Mesenchymal stem cell (in vitro differentiated cells and primary cell): ENCODE measurements around the gene RAB3C.

Experiments
- DNase-seq: peaks from one replicate; pipeline ENCODE4 v3.0.0-alpha.2; 2013
- H2AFZ ChIP-seq: one replicate; pipeline ENCODE4 v1.6.1; 2013; ENCODE audit warnings: low read depth, mild to moderate bottlenecking, control low read depth, inconsistent platforms, low read length, moderate library complexity
- H2AK5ac ChIP-seq: 2 replicates; pipeline ENCODE4 v1.6.1; 2013; ENCODE audit warnings: low read length, moderate library complexity, mild to moderate bottlenecking, inconsistent platforms; ENCODE audit not compliant: severe bottlenecking
- H2BK120ac ChIP-seq: one replicate; pipeline ENCODE4 v1.6.1; 2013; ENCODE audit warnings: low read depth, mild to moderate bottlenecking, inconsistent platforms, low read length, moderate library complexity
- H2BK12ac ChIP-seq, 2 experiments: one replicate each; pipeline ENCODE4 v1.6.1; 2013; ENCODE audit warnings: inconsistent platforms in 2 of 2, low read length in 2 of 2, mild to moderate bottlenecking in 2 of 2, moderate library complexity in 2 of 2, control low read depth in 1 of 2
- H2BK15ac ChIP-seq: one replicate; pipeline ENCODE4 v1.6.1; 2013; ENCODE audit warnings: mild to moderate bottlenecking, low read depth, inconsistent platforms; ENCODE audit not compliant: poor library complexity, severe bottlenecking
- H2BK5ac ChIP-seq: 2 replicates; pipeline ENCODE4 v1.6.1; 2013; ENCODE audit warnings: low read depth, mild to moderate bottlenecking, low read length, control low read depth, inconsistent platforms; ENCODE audit not compliant: poor library complexity, severe bottlenecking
- H3K14ac ChIP-seq, 2 experiments: one replicate each; pipeline ENCODE4 v1.6.1; 2013; ENCODE audit warnings: inconsistent platforms in 2 of 2, low read length in 2 of 2, control low read depth in 1 of 2, mild to moderate bottlenecking in 1 of 2, moderate library complexity in 1 of 2
- H3K18ac ChIP-seq, 2 experiments: one replicate each; pipeline ENCODE4 v1.6.1; 2013; ENCODE audit warnings: inconsistent platforms in 2 of 2, low read length in 2 of 2, control low read depth in 1 of 2, low read depth in 1 of 2, mild to moderate bottlenecking in 1 of 2
- H3K23ac ChIP-seq, 2 experiments: one replicate each; pipeline ENCODE4 v1.6.1; 2013; ENCODE audit warnings: inconsistent platforms in 2 of 2, low read length in 2 of 2, mild to moderate bottlenecking in 2 of 2, moderate library complexity in 2 of 2, control low read depth in 1 of 2
- H3K27ac ChIP-seq: 2 replicates; pipeline ENCODE4 v1.5.1; 2013; ENCODE audit warnings: mild to moderate bottlenecking, moderate library complexity, low read length, control low read depth, inconsistent platforms; ENCODE audit not compliant: poor library complexity, severe bottlenecking
- H3K27me3 ChIP-seq, 2 experiments: 2 replicates each; pipeline versions ENCODE4 v1.6.1 to v1.7.0; 2013; ENCODE audit warnings: low read length in 2 of 2, mild to moderate bottlenecking in 2 of 2, moderate library complexity in 2 of 2, control low read depth in 1 of 2, inconsistent platforms in 1 of 2; ENCODE audit not compliant: control insufficient read depth in 1 of 2, insufficient read depth in 1 of 2
- H3K36me3 ChIP-seq, 2 experiments: 2 replicates each; pipeline versions ENCODE4 v1.6.1 to v1.7.0; 2013; ENCODE audit warnings: low read length in 2 of 2, control low read depth in 1 of 2, inconsistent platforms in 1 of 2, low read depth in 1 of 2, mild to moderate bottlenecking in 1 of 2; ENCODE audit not compliant: insufficient read depth in 2 of 2, control insufficient read depth in 1 of 2
- H3K4ac ChIP-seq, 2 experiments: one replicate each; pipeline ENCODE4 v1.6.1; 2013; ENCODE audit warnings: inconsistent platforms in 2 of 2, low read length in 2 of 2, mild to moderate bottlenecking in 2 of 2, moderate library complexity in 2 of 2, control low read depth in 1 of 2, low read depth in 1 of 2
- H3K4me1 ChIP-seq: 2 replicates; pipeline ENCODE4 v1.6.1; 2013; ENCODE audit warnings: low read depth, low read length, control low read depth; ENCODE audit not compliant: control insufficient read depth, insufficient read depth
- H3K4me2 ChIP-seq: 2 replicates; pipeline ENCODE4 v1.6.1; 2013; ENCODE audit warnings: low read length, mild to moderate bottlenecking, inconsistent platforms; ENCODE audit not compliant: poor library complexity, severe bottlenecking
- H3K4me3 ChIP-seq, 2 experiments: 2 replicates each; pipeline versions ENCODE4 v1.5.1 to v1.7.0; 2013; ENCODE audit warnings: low read length in 2 of 2, mild to moderate bottlenecking in 2 of 2, control low read depth in 1 of 2, low read depth in 1 of 2; ENCODE audit not compliant: insufficient read depth in 1 of 2
- H3K79me1 ChIP-seq: replicated peaks from 2 replicates; pipeline ENCODE4 v1.6.1; 2013; ENCODE audit warnings: mild to moderate bottlenecking, control low read depth, low read length, inconsistent platforms; ENCODE audit not compliant: poor library complexity, severe bottlenecking
- H3K9ac ChIP-seq: 2 replicates; pipeline ENCODE4 v1.7.0; 2013; ENCODE audit warnings: mild to moderate bottlenecking, low read length, moderate library complexity
- H3K9me3 ChIP-seq: 2 replicates; pipeline ENCODE4 v1.7.0; 2013; ENCODE audit warnings: mild to moderate bottlenecking, low read length; ENCODE audit not compliant: control insufficient read depth
- H4K8ac ChIP-seq: one replicate; pipeline ENCODE4 v1.6.1; 2013; ENCODE audit warnings: inconsistent platforms, mild to moderate bottlenecking, low read length, moderate library complexity
- H4K91ac ChIP-seq: one replicate; pipeline ENCODE4 v1.6.1; 2013; ENCODE audit warnings: mild to moderate bottlenecking, low read length, inconsistent platforms
- WGBS: methylation state at CpG from one replicate; pipeline ENCODE4 v1.1.7; 2013; ENCODE audit warnings: mixed read lengths; 5-methylcytosine and 5-hydroxymethylcytosine counted together

Gene RAB3C

DNA sequence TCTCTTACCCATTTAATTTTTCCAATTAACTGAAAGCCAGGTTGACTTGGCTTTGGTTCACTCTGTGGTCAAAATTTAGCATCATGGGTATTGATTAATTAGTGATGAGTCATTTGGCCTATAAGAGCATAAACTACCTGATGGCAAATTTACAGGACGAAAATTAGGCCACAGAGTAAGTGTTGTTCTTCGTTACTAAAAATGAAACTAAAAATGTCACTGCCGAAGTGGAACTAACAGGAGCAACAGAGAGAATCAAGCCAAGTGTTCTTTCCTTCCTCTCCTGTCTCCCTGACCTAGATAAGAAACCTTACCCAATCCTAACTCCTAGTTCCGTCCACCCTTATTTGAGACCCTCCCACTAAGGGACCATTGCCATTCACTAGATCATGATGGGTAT, 176.9 kb downstream of the RAB3C start:
- Histone ChIP-seq H3K18ac (no peak overlapping the region), H3K4me3 (peak overlapping the region in 1 of 2 experiments; percentile 74), H3K9ac (peak overlapping the region; percentile 72), H2BK12ac (no peak overlapping the region), H2AK5ac (no peak overlapping the region), H2BK120ac (no peak overlapping the region), H2AFZ (no peak overlapping the region), H3K4me2 (no peak overlapping the region), H3K79me1 (no peaks in the 10 kb centered on the region), H3K27me3 (no peaks in the 10 kb centered on the region), H4K91ac (no peak overlapping the region), H3K9me3 (no peaks in the 10 kb centered on the region), H2BK5ac (no peak overlapping the region), H2BK15ac (no peak overlapping the region), H3K23ac (no peak overlapping the region), H3K4me1 (no peaks in the 10 kb centered on the region), H3K4ac (no peak overlapping the region), H4K8ac (no peak overlapping the region), H3K27ac (no peak overlapping the region), H3K36me3 (no peaks in the 10 kb centered on the region), H3K14ac (no peak overlapping the region)
- no peak for DNase-seq
- 95% methylated on average over 3 of the region's 4 CpGs for WGBS

DNA sequence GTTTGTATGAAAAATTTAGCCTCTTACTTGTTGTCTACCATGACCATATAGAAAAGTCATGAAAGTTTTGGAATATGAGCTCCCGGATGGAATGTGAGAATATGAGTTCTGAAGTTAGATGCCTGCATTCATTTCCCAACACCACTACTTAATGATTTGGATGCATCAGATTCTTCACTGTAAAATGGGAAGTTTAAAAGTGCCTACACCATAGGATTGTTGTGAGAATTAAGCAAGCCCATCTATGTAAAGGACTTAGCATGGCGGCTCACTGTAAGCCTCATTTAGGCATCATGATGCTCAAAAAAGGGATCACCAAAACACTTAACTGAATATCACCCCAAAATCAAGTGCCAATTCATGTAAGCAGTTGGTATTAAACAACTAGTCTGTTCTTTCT, 177.3 kb downstream of the RAB3C start:
- no peaks in the 10 kb centered on the region for H3K9me3 ChIP-seq
- no peak overlapping the region for H3K4me2 ChIP-seq
- no peak for DNase-seq
- H3K4ac ChIP-seq, result no peak overlapping the region
- no peaks in the 10 kb centered on the region for H3K36me3 ChIP-seq
- no peaks in the 10 kb centered on the region for H3K27me3 ChIP-seq
- H2BK5ac ChIP-seq, result no peak overlapping the region
- no peak overlapping the region for H3K27ac ChIP-seq
- peak overlapping the region in 1 of 2 experiments; percentile 74 for H3K4me3 ChIP-seq
- H3K9ac ChIP-seq, result peak overlapping the region; percentile 72
- H2BK120ac ChIP-seq, result no peak overlapping the region
- H2BK15ac ChIP-seq, result no peak overlapping the region
- H3K23ac ChIP-seq, result no peak overlapping the region
- 100% methylated on average over 1 of the region's 2 CpGs for WGBS
- H3K79me1 ChIP-seq, result no peaks in the 10 kb centered on the region
- H2BK12ac ChIP-seq, result no peak overlapping the region
- no peaks in the 10 kb centered on the region for H3K4me1 ChIP-seq
- no peak overlapping the region for H3K14ac ChIP-seq
- no peak overlapping the region for H4K91ac ChIP-seq
- H3K18ac ChIP-seq, result no peak overlapping the region
- no peak overlapping the region for H4K8ac ChIP-seq
- H2AFZ ChIP-seq, result no peak overlapping the region
- no peak overlapping the region for H2AK5ac ChIP-seq

DNA sequence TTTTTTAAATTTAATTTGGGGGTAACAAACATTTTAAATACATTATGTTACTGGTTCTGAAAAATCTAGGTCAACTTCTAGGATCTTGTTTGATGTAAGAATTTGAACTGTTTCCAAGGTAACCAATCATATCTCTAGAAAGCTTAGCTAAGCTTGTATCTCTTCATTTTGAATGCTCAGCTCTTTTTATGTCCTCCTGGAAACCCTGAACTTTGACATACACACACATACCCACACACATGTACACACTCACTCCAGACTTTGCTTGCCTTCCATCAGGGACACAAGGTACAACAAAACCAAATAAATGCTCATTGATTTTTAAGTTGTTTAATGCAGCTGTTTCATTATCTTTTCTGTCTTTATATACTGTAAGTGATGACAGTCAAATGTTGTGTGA, 178.5 kb downstream of the RAB3C start:
- no peak overlapping the region for H3K4me3 ChIP-seq
- no peak overlapping the region for H3K18ac ChIP-seq
- H2AK5ac ChIP-seq, result no peak overlapping the region

DNA sequence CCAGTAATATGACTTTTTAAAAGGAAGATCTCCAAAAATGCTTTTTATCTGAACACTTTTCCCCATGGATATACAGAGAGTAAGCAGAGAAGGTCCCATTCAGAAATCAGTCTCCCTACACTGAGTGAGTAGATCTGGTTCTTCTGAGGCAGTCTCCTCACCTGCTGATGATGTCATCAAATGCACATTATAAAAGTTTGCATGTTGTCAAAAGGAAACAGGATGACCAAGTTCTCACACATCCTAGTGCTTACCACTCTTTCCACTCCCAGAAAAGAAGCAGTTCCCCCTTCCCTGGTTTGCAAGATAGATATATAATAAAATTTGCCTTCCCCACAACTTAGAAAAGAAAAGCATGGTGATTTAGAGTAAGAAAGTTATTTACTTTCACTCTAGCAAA, 180.5 kb downstream of the RAB3C start:
- Histone ChIP-seq H3K9ac (no peak overlapping the region), H3K79me1 (no peaks in the 10 kb centered on the region), H2BK5ac (no peak overlapping the region)

More for the DNA sequence above, 178.5 kb downstream of the RAB3C start:
- H4K91ac ChIP-seq, result no peak overlapping the region
- DNase-seq, result no peak
- H4K8ac ChIP-seq, result no peak overlapping the region
- no peak overlapping the region for H2BK5ac ChIP-seq
- no peak overlapping the region for H3K14ac ChIP-seq
- H2BK15ac ChIP-seq, result no peak overlapping the region
- H3K27ac ChIP-seq, result no peak overlapping the region
- no peaks in the 10 kb centered on the region for H3K27me3 ChIP-seq
- no peak overlapping the region for H2BK12ac ChIP-seq
- no peak overlapping the region for H2AFZ ChIP-seq
- H3K79me1 ChIP-seq, result no peaks in the 10 kb centered on the region
- no peak overlapping the region for H3K4ac ChIP-seq
- no peaks in the 10 kb centered on the region for H3K36me3 ChIP-seq
- H3K23ac ChIP-seq, result no peak overlapping the region
- no peaks in the 10 kb centered on the region for H3K9me3 ChIP-seq
- no peak overlapping the region for H3K9ac ChIP-seq
- no peaks in the 10 kb centered on the region for H3K4me1 ChIP-seq
- H3K4me2 ChIP-seq, result no peak overlapping the region
- no peak overlapping the region for H2BK120ac ChIP-seq

More for the DNA sequence above, 180.5 kb downstream of the RAB3C start:
- no peak overlapping the region for H2AFZ ChIP-seq
- no peak for DNase-seq
- no peak overlapping the region for H4K8ac ChIP-seq
- H2BK12ac ChIP-seq, result no peak overlapping the region
- H3K4me3 ChIP-seq, result no peak overlapping the region
- H3K4ac ChIP-seq, result no peak overlapping the region
- no peak overlapping the region for H4K91ac ChIP-seq
- no peak overlapping the region for H3K23ac ChIP-seq
- no peak overlapping the region for H3K4me2 ChIP-seq
- H3K27ac ChIP-seq, result no peak overlapping the region
- no peak overlapping the region for H3K14ac ChIP-seq
- no peaks in the 10 kb centered on the region for H3K36me3 ChIP-seq
- H3K18ac ChIP-seq, result no peak overlapping the region
- peaks cover 0 to 6% of the 10 kb centered on the region in 2 experiments for H3K27me3 ChIP-seq
- H2AK5ac ChIP-seq, result no peak overlapping the region
- no peaks in the 10 kb centered on the region for H3K9me3 ChIP-seq
- no peak overlapping the region for H2BK120ac ChIP-seq
- H2BK15ac ChIP-seq, result no peak overlapping the region
- no peaks in the 10 kb centered on the region for H3K4me1 ChIP-seq
